NCI-H82 treated with DMSO at 0.1 percent for 48 hours (cell line): ENCODE results near the gene GGT5.
"Not testable (repeated sequence)": the region's sequence is repeated elsewhere in the genome, so short reads cannot be mapped to it uniquely, and the experiment has no call there.

Source experiments
- DNase-seq: peaks from one replicate; lab custom pipeline; 2025; ENCODE audit not compliant: unreplicated experiment; lab: John Stamatoyannopoulos, UW

GGT5 gene

DNA sequence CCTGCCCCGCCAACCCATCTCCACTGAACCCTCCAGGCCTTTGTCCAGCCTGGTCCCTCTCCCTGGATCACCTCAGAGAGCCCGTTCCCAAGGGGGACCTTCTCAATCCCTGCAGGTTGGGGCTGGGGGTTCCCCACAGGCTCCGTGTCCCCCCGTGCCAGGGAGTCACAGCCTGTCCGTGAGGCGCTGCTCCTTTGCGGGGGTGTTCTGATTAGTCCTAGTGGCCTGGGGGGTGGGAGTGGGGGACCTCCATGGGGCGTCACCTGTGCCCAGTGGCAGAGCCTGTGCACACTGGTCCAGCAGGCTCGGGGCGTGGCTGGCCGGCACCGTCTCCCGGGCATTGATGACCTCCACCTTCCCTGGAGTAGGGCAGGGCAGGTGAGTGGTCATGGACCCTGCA is 11.6 kb downstream of the GGT5 start:
- no peak for DNase-seq

GRCh38 chr22:24232725-24233124 is 12.2 kb downstream of the GGT5 start:
- DNase-seq: no peak

DNA sequence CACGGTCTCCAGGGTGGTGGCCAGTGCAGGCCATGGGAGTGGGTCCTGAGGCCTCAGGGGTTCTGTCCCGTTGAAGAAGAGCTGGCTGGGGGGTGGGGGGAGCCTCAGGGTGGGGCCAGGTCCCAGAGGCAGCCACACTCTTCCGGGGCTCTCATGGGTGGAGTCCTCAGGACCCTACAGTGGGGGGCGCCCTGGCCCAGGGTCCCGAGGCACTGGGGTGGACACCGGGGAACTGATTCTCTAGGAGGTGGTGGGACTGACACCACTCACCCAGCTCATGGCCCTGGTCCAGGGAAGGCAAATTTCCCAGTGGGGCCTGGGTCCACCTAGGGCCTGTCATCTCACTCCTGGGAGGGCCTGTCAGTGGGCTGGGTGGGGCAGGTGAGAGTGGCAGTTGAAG is 12.8 kb downstream of the GGT5 start:
- no peak for DNase-seq

DNA sequence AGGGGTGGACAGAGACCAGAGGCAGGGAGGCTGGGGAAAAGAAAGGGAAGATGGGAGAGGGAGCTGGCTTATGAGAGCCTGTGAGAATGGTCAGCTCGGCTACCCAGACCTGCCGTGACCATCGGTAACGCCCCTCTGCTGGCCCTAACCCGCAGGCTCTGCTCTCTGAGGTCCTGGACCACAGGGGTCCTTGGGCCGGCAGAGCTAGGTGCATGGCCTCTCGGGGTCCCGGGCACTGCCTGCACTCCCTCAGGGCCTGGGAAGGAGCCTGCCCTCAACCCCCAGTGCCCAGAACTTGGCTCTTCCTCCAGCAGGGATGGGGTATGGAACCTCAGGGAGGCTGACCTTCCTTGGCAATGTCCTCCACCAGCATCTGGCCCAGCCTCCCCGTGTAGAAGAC is 13.2 kb downstream of the GGT5 start:
- DNase-seq: no peak

DNA sequence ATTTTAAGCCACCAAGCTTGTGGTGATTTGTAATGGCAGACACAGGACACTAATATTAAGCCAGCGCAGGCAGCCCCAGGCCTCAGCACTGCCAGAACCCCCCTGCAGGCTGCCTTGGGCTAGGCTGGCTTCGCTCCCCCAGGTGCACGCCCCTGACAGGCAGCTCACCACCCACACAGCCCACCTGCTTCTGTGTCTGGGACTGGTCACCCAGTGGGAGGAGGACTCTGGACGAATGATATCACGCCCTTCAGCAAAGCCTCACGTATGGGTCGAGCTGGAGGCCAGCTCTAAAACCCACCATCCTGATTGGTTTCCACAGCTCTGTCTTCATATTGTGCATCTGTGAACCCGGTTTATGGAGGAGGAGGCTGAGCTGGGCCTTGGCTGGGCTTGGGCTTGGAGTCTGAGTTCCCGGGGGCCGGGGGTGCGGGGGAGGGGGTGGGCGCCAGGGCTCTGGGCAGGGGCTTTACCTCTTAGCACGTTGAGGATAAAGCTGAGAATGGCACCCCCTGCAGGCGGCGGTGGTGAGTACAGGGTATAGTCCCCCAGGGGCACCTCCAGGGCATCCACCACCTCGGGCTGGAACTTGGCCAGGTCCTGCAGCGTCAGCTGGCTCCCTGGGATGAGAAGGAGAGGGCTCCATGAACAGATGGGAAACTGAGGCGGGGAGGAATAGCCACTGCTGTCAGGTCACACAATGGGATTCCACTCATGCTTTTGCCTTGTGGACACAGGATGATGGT is 13.8 kb downstream of the GGT5 start:
- DNase-seq: peak; percentile 15

DNA sequence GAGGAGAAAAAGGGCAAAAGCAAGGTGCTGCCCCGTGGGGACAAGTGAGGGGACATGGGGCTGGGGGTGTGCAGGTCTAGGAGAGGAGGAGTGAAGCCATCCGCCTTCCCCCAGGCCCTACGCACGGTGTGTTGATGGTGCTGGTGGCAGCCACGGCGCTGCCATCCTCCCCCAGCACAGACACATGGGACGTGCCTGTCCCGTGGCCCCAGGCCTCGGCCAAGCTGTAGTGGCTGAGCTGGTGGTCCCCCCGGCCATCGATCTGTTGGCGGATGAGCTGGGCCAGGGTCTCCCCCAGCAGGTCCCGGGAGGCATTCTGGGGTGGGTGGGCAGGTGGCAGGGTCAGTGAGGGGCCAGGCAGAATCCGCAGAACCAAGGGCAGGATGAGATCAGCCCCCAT is 18.9 kb downstream of the GGT5 start:
- DNase-seq: no peak

DNA sequence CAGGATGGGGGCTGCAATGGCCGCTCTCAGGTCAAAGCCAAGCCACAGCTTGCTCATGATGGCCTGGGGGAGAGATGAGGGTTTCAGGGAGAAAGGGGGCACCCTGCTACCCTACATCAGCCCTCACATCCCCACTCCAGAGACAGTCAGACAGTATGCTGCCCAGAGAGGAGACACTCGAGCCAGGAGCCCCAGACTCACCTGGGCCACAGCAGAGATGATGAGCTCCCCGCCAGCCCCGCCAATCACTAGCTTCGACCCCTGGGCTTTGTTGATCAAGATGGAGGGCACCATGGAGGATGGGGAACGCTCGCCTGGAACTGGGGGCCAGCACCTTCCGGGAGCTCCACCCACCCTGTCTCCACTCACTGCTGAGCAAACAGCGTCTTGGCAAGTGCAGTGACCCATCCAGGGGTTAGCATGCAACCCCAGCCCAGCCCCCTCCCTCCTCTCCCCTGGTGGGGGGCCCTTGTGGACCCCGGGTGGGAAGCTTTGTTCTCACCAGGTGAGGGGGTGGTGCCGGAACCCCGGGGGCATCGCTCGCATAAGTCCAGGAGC is 19.8 kb downstream of the GGT5 start:
- no peak for DNase-seq

DNA sequence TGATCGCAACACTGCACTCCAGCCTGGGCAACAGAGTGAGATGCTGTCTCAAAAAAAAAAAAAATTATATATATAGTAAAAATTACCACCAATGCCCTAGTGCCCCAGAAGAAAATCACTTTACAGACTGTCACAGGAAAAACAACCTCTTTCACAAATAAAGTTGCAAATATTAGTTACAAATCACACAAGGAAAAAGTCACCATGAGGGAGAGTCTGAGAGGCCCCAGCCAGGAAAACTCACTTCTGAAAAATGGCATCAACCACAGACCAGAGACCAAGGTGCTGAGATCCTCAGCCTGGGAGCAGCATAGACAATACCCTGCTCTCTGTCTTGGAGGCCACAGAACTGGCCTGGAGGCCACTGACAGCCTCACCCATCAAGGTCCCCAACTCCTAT is 20.4 kb downstream of the GGT5 start:
- DNase-seq: no peak

DNA sequence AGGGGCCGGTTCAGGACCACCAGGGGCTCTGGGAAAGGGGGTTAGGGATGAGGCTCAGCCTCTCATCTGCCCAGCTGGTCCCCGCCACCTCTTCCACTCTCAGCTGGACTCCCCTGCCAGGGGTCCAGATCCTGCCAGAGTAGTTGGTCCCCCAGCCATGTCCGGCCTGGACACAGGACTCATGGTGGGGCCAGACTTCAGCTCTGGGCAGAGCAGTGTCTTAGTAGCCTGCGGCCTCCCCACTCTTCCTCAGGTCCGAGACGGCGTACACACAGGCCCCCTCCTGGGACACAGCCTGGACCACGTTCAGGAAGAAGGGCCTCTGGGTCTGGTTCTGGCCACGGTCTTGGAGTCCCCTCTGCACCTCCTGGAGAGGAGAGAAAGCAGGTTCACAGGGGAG is 25.1 kb downstream of the GGT5 start:
- no peak for DNase-seq

DNA sequence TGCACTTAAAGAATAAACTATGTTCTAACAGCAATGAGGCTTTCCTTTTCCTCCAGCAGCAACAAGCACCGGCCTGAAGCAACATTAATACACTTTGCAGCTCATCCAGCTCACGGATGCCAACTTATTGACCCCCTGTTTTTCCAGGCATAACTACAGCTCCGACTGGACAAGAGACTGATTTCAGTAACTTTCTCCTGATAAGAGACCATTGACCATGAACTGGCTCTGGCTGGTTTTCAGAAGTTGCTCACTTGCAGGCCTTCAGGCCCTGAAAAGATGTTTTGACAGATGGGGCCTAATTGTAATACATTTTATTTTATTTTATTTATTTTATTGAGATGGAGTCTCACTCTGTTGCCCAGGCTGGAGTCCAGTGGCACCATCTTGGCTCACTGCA is 27.5 kb downstream of the GGT5 start:
- DNase-seq: no peak

- no peak for DNase-seq
These were observed 28.2 kb downstream of the GGT5 start for GRCh38 chr22:24216541-24217209.

DNA sequence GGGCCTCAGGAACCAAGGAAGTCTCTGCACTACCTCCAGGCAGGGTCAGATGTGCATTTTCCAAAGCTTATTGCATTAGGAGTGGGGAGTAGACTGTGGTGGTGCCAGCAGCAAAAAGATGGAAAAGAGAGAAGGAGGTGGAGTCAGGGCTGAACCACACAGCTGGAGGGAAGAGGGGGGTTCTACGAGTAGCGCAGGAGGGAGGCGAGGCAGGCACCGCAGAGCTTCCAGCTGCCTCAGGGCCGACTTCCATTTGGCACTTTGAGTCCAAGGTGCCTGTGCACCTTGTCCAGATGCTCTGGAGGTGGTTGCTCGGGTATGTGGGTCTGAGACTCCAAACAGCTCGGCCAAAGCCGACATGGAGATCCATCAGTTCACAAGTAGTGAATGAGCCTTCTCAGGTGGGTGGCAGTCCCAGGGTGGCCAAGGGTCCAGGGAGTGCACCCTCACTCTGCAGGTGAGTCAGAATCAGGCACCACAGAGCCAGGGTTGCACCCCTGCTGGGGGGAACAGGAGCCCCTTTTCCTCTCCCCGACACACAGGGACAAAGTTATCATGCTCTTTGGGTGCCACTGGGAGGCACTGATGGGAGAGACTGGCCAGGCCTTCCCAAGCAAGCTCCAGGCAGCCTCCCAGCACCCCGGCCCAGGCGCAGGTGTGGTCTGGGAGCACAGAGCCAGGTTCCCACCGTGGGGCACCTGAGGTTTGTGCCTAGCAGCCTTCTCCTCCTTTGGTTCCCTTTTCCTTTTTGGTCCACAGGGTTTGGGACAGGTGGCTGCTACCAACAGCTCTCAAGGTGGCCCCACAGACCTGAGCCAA is 30.2 kb downstream of the GGT5 start:
- no peak for DNase-seq

DNA sequence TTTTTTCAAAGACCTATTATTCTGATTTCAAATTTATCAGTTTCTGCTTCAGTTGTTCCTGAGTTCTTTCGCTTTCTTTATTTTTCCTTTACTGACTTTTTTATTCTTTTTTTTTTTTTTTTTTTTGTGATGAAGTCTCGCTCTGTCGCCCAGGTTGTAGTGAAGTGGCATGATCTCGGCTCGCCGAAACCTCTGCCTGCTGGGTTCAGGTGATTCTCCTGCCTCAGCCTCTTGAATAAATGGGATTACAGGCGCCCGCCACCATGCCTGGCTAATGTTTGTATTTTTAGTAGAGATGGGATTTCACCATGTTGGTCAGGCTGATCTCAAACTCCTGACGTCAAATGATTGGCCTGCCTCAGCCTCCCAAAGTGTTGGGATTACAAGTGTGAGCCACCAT is 31.8 kb downstream of the GGT5 start:
- DNase-seq: not testable (repeated sequence)

GRCh38 chr22:24211716-24212115 is 33.2 kb downstream of the GGT5 start:
- not testable (repeated sequence) for DNase-seq

- DNase-seq: not testable (repeated sequence)
These were observed 34.5 kb downstream of the GGT5 start for GRCh38 chr22:24210409-24210808.

DNA sequence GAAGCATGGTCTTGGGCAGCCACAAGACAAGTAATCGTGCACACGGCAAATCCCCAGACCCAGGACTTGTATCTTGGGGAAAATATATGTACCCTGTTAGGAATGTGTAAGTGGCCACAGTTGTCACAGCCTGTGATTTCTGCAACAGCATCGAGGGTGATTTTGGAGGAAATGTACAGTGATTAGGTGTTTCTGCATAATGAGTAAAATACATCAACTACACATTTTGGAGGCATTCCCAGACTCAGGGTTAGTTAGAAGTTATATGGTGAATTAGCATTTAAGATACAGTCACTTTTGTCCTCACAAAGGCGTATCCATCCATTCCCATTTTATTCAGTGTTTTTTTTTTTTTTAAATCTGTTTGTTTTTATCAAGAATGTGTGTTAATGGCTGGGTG is 35.2 kb downstream of the GGT5 start:
- no peak for DNase-seq

DNA sequence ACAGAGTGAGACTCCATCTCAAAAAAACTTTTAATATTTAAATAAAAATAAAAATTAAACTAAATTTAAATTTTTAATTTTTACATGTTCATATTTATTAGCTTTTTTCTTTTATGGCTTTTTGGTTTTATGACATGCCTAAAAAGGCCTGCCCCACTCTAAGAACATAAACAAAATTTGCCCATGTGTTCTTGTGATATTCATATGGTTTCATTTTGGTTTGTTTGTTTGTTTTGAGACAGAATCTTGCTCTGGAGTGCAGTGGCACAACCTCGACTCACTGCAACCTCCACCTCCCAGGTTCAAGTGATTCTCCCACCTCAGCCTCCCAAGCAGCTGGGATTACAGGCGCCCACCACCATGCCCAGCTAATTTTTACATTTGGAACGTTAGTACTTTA is 35.9 kb downstream of the GGT5 start:
- DNase-seq: no peak

- DNase-seq: no peak
These were observed 36.7 kb downstream of the GGT5 start for GRCh38 chr22:24208012-24208749.

DNA sequence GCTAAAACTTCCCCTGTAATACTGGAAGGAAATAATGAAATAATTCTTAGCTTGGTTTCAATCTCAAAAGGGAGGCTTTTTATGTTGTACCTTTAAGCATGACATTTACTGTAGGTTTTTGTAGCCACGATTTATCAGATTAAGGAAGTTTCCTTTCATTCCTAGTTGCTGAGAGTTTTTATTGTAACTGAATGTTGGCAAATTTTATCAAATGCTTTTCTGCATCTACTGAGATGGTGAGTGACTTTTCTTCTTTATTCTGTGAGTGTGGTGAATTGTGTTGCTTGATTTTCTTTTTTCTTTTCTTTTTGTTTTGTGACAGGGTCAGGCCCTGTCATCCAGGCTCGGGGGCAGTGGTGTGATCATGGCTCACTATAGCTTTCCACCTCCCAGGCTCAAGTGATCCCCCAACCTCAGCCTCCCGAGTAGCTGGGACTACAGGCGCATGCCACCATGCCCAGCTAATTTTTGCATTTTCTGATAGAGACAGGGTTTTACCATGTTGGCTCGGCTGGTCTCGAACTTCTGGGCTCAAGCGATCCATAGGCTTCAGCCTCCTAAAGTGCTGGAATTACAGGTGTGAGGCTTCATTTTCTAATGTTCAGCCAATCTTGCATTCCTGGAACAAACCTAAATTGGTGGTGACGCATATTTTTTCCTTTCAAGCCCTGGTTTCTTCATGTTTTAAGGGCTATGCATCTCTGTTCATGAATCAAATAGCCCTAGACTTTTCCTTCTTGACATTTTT is 37.4 kb downstream of the GGT5 start:
- no peak for DNase-seq
